Nephron (organoid): Measurements from ENCODE around the gene NDUFA13.

ENCODE experiments used
- H3K27ac Mint-ChIP-seq, 3 experiments: 2 replicates each; pipeline ENCODE4 v1.8.0; 2020; ENCODE audit warnings: mixed read lengths in 3 of 3, mild to moderate bottlenecking in 2 of 3, moderate library complexity in 1 of 3
- H3K27me3 Mint-ChIP-seq: 2 replicates; pipeline ENCODE4 v1.8.0; 2021; ENCODE audit warnings: low read depth, mild to moderate bottlenecking, moderate library complexity, mixed read lengths
- H3K36me3 Mint-ChIP-seq: 2 replicates; pipeline ENCODE4 v1.8.0; 2020; ENCODE audit warnings: low read depth, mixed read lengths
- H3K4me1 Mint-ChIP-seq: 2 replicates; pipeline ENCODE4 v1.8.0; 2020; ENCODE audit warnings: mixed read lengths
- H3K4me3 Mint-ChIP-seq, 3 experiments: 2 replicates each; pipeline ENCODE4 v1.8.0; 2020; ENCODE audit warnings: mild to moderate bottlenecking in 3 of 3, mixed read lengths in 3 of 3, moderate library complexity in 2 of 3
- H3K9me3 Mint-ChIP-seq: 2 replicates; pipeline ENCODE4 v1.8.0; 2020; ENCODE audit warnings: mixed read lengths
- TF ChIP-seq, protein P1 (sequence below), 3 experiments: fragments of 200-600 bp; sonication (generic); IDR thresholded peaks; one replicate each; pipeline ENCODE4 v1.5.0; 2021; ENCODE audit warnings: antibody characterized with exemption in 3 of 3; ENCODE audit not compliant: unreplicated experiment in 3 of 3

Gene NDUFA13

GRCh38 chr19:19475849-19476828 lies 39.9 kb upstream of the NDUFA13 start:
- H3K36me3 Mint-ChIP-seq, result peaks cover 42% of the 10 kb centered on the region

DNA sequence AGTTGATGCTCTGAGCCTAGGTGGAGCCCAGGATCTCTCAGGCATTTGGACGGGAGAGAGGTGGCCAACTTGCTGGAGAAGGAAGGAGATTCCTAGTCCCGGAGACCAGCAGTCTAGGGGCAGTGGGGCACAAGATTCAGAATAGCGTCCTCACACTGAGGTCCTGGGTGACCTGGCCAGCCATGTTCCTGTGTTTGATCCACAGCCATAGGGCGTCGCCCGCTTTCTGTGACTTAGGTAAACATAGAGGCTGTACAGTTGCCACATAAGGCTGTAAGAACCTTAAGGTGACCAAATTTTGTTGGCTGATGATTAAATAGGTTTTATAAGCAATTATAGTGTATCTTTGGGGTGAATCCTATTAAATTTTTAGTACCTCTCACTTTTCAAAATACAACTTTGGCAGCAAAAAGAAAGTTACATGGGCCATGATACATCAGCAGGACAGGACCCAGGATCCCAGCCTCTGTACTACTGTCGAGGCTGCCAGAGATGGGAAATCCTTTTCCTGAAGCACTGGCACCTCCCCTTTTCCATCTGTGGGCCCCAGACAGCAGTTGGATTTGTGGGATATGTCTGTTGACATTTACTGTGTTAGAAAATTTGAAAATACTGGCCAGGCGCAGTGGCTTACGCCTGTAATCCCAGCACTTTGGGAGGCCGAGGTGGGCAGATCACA lies 38.2 kb upstream of the NDUFA13 start:
- H3K36me3 Mint-ChIP-seq, result peaks cover 30% of the 10 kb centered on the region
- peak overlapping the region in 2 of 3 experiments; percentile 75 to 84 for H3K4me3 Mint-ChIP-seq
- no peaks in the 10 kb centered on the region for H3K27me3 Mint-ChIP-seq
- H3K27ac Mint-ChIP-seq, result peak overlapping the region; percentile 7 to 88 (median 74)
- no peaks in the 10 kb centered on the region for H3K9me3 Mint-ChIP-seq
- H3K4me1 Mint-ChIP-seq, result peaks cover 72% of the 10 kb centered on the region
- TF ChIP-seq, protein P1, sequence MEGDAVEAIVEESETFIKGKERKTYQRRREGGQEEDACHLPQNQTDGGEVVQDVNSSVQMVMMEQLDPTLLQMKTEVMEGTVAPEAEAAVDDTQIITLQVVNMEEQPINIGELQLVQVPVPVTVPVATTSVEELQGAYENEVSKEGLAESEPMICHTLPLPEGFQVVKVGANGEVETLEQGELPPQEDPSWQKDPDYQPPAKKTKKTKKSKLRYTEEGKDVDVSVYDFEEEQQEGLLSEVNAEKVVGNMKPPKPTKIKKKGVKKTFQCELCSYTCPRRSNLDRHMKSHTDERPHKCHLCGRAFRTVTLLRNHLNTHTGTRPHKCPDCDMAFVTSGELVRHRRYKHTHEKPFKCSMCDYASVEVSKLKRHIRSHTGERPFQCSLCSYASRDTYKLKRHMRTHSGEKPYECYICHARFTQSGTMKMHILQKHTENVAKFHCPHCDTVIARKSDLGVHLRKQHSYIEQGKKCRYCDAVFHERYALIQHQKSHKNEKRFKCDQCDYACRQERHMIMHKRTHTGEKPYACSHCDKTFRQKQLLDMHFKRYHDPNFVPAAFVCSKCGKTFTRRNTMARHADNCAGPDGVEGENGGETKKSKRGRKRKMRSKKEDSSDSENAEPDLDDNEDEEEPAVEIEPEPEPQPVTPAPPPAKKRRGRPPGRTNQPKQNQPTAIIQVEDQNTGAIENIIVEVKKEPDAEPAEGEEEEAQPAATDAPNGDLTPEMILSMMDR (IDR thresholded peaks at IDR 0.05; ENCODE audit: unreplicated experiment in 3 of 3), result no peak

More at GRCh38 chr19:19475849-19476828, 39.9 kb upstream of the NDUFA13 start:
- peak overlapping the region; percentile 56 to 88 (median 81) for H3K27ac Mint-ChIP-seq
- peak overlapping the region; percentile 53 to 84 (median 75) for H3K4me3 Mint-ChIP-seq
- no peaks in the 10 kb centered on the region for H3K27me3 Mint-ChIP-seq
- TF ChIP-seq, protein P1 (IDR thresholded peaks at IDR 0.05; ENCODE audit: unreplicated experiment in 3 of 3), result peak; percentile 31 to 42 (median 31)
- H3K4me1 Mint-ChIP-seq, result peaks cover 74% of the 10 kb centered on the region
- no peaks in the 10 kb centered on the region for H3K9me3 Mint-ChIP-seq

DNA sequence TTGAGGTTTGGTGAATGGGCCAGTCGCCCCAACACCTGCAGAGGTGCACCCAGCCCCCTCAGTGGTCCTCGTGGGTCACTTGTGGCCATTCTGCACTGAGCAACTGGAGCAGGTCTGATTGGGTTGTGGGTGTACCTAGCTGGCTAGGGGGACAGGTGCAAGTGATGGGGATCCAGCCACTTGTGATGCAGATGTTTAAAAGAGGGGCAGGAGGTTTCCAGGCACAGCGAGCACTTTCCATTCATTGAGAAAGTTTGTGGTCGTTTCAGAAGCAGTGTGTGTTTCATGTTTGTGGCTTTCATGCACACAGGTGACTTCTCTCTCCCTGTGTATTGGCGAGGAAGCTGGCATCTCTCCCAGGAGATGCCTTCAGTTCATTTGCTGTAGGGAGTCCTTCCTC lies 35.3 kb upstream of the NDUFA13 start:
- H3K27ac Mint-ChIP-seq, result peak overlapping the region; percentile 60 to 99 (median 75)

DNA sequence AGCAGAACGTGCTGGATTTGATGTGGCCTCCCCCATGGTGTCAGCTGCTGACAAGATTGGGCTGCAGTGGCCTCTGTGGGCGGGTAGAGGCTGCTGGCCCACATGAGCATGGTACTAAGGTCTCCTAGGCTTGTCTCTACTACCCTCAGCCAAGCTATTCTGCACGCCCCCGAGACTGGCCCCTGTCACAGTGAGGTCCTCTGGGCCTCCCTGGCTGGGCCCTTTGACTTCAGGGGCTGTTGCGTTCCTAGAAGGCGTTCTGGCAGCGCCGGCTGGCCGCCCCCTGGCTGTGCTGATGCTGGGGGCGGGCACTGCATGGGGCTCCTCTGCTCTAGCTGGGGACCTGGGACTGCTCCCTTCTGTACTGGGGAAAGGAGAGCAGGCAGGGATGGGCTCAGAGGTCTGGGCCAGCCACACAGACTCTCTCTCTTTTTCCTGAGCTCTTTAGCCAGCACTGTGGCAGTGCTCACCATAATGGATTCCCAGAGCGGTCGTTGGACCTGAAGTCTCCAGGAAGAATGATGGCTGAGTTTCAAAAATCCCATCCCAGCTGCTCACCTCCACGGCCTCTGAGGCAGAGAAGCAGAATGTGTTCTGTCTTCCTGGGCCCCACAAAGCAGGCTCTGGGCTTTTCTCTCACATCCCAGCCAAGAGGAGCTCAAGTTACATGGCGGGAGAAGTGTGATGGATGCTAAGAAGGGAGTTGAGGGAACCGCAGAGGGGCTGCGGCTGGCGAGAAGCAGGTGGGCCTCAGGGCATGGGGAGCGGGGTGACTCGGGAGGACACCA lies 33.0 kb upstream of the NDUFA13 start:
- peak overlapping the region; percentile 98 to 99 (median 99) for H3K27ac Mint-ChIP-seq
- H3K9me3 Mint-ChIP-seq, result no peaks in the 10 kb centered on the region
- TF ChIP-seq, protein P1 (IDR thresholded peaks at IDR 0.05; ENCODE audit: unreplicated experiment in 3 of 3), result no peak
- H3K4me3 Mint-ChIP-seq, result peak overlapping the region; percentile 49 to 72 (median 56)
- peaks cover 72% of the 10 kb centered on the region for H3K4me1 Mint-ChIP-seq
- peaks cover 12% of the 10 kb centered on the region for H3K36me3 Mint-ChIP-seq
- no peaks in the 10 kb centered on the region for H3K27me3 Mint-ChIP-seq

More for the DNA sequence above, 35.3 kb upstream of the NDUFA13 start:
- Mint-ChIP-seq H3K4me3 (no peak overlapping the region), H3K9me3 (no peaks in the 10 kb centered on the region), H3K36me3 (peaks cover 16% of the 10 kb centered on the region), H3K4me1 (peaks cover 71% of the 10 kb centered on the region), H3K27me3 (no peaks in the 10 kb centered on the region)
- TF ChIP-seq, protein P1 (IDR thresholded peaks at IDR 0.05; ENCODE audit: unreplicated experiment in 3 of 3), result no peak

DNA sequence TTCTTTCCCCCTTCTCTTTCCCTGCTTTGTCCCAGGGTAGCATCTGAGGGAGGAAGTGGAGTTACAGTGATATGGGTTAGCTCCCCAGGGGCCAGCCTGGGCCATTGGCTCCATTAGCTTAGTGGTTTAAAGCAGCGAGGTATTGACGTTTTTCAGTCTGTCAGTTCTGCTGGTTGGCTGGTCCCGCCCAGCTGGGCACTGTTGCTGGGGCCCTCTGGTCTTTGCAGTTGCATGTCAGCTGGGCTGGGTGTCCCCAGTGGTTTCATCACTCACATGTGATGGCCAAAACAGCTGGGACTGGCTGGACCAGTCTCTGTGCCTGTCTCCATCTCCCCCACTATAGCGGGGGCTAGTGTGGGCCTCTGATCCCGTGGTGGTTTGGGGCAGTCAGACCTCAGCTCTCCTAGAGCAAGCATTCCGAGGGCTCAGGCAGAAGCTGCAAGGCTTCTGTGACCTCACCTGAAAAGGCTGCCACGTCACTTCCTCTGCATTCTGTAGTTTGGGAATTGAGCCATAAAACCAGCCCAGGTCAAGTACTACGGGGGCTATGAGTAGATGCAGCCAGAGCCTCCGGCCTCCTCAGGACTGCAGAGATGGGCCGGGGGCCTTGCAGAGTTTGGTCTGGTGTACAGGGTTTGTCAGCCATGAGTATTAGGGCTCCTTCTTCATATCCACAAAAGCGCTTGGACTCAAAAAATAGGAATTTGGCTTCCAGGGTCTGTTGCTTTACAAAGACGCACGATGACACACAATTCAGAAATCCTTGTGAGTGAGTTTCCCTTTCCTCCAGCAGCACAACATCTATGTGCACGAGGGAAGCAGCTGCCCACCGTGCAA lies 30.6 kb upstream of the NDUFA13 start:
- H3K4me3 Mint-ChIP-seq, result peak overlapping the region in 2 of 3 experiments; percentile 9 to 41
- H3K36me3 Mint-ChIP-seq, result peaks cover 4% of the 10 kb centered on the region
- no peaks in the 10 kb centered on the region for H3K9me3 Mint-ChIP-seq
- H3K27ac Mint-ChIP-seq, result peak overlapping the region; percentile 93 to 99 (median 99)
- no peaks in the 10 kb centered on the region for H3K27me3 Mint-ChIP-seq
- peaks cover 78% of the 10 kb centered on the region for H3K4me1 Mint-ChIP-seq
- TF ChIP-seq, protein P1 (IDR thresholded peaks at IDR 0.05; ENCODE audit: unreplicated experiment in 3 of 3), result no peak
